DOHH2 (cell line): ENCODE data around the gene TMEM255B.
A peak's percentile ranks its signal among the peaks of the same experiment; 100 is the strongest.

Experiments
- H3F3A ChIP-seq: fragments of 200-600 bp; sonication (generic), shearing (Covaris generic); 2 replicates; pipeline ENCODE4 v1.6.0; 2016; ENCODE audit warnings: antibody characterized with exemption, mild to moderate bottlenecking; ENCODE audit not compliant: control insufficient read depth, insufficient read depth
- H3K27ac ChIP-seq: fragments of 200-600 bp; sonication (generic); 2 replicates; pipeline ENCODE4 v1.5.1; 2014; ENCODE audit warnings: low read depth, mild to moderate bottlenecking, low read length, moderate library complexity
- H3K27me3 ChIP-seq: fragments of 200-600 bp; sonication (generic); 2 replicates; pipeline ENCODE4 v1.6.1; 2014; ENCODE audit warnings: mild to moderate bottlenecking, low read length, mixed read lengths; ENCODE audit not compliant: control insufficient read depth
- H3K36me3 ChIP-seq: fragments of 200-600 bp; sonication (generic); 2 replicates; pipeline ENCODE4 v1.6.1; 2014; ENCODE audit warnings: mild to moderate bottlenecking, low read length, moderate library complexity, mixed read lengths; ENCODE audit not compliant: control insufficient read depth
- H3K4me1 ChIP-seq: fragments of 200-600 bp; sonication (generic); 2 replicates; pipeline ENCODE4 v1.6.1; 2014; ENCODE audit warnings: mild to moderate bottlenecking, low read length, mixed read lengths; ENCODE audit not compliant: control insufficient read depth
- H3K4me2 ChIP-seq: fragments of 200-600 bp; sonication (generic); 2 replicates; pipeline ENCODE4 v1.6.0; 2014; ENCODE audit warnings: mild to moderate bottlenecking, low read length, moderate library complexity
- H3K4me3 ChIP-seq: fragments of 200-600 bp; sonication (generic); 2 replicates; pipeline ENCODE4 v1.5.1; 2014; ENCODE audit warnings: mild to moderate bottlenecking, low read length, mixed read lengths
- H3K79me2 ChIP-seq: fragments of 200-600 bp; sonication (generic); 2 replicates; pipeline ENCODE4 v1.6.1; 2014; ENCODE audit warnings: mild to moderate bottlenecking, low read length, mixed read lengths; ENCODE audit not compliant: control insufficient read depth
- H3K9me2 ChIP-seq: fragments of 200-600 bp; sonication (generic); replicated peaks from 2 replicates; pipeline ENCODE4 v1.6.1; 2014; ENCODE audit warnings: mild to moderate bottlenecking, low read length, mixed read lengths; ENCODE audit not compliant: control insufficient read depth
- H3K9me3 ChIP-seq: fragments of 200-600 bp; sonication (generic); 2 replicates; pipeline ENCODE4 v1.6.1; 2014; ENCODE audit warnings: antibody characterized with exemption, low read length, mixed read lengths; ENCODE audit not compliant: control insufficient read depth, insufficient read depth
- H4K20me1 ChIP-seq: fragments of 200-600 bp; sonication (generic); 2 replicates; pipeline ENCODE4 v1.6.0; 2014; ENCODE audit warnings: low read depth, mild to moderate bottlenecking, antibody characterized with exemption, low read length, moderate library complexity; ENCODE audit not compliant: control insufficient read depth, insufficient read depth
- CTCF ChIP-seq: fragments of 200-600 bp; sonication (generic); IDR thresholded peaks from one replicate; pipeline ENCODE4 v1.5.1; 2014; ENCODE audit warnings: antibody characterized with exemption, mild to moderate bottlenecking, low read depth, low read length; ENCODE audit not compliant: poor library complexity, severe bottlenecking
- EZH2phosphoT487 ChIP-seq: fragments of 200-600 bp; sonication (generic); IDR thresholded peaks from 2 replicates; pipeline ENCODE4 v1.6.1; 2017; ENCODE audit warnings: borderline replicate concordance, mild to moderate bottlenecking, antibody characterized with exemption, low read length, moderate library complexity, mixed read lengths

Gene TMEM255B

GRCh38 chr13:113862931-113863523 is 104.0 kb downstream of the TMEM255B start:
- Histone ChIP-seq H3K27ac (no peak overlapping the region), H3K4me2 (no peak overlapping the region), H4K20me1 (no peaks in the 10 kb centered on the region), H3K4me3 (no peak overlapping the region), H3K27me3 (peaks cover 26% of the 10 kb centered on the region), H3K9me3 (peaks cover 15% of the 10 kb centered on the region), H3K79me2 (no peaks in the 10 kb centered on the region), H3K9me2 (no peaks in the 10 kb centered on the region), H3K36me3 (no peaks in the 10 kb centered on the region), H3F3A (peaks cover 10% of the 10 kb centered on the region; the same call in 1 of the 2 replicates), H3K4me1 (no peaks in the 10 kb centered on the region; the same call in 1 of the 2 replicates)
- no peak for TF ChIP-seq CTCF
- 0 out of 2 replicates have a peak, but pooled peaks have one; percentile 49 for TF ChIP-seq EZH2phosphoT487

- Histone ChIP-seq H3K4me3 (no peak within 1 kb of the TSS), H3K79me2 (no peaks in the 10 kb centered on the region), H3K4me1 (no peaks in the 10 kb centered on the region; the same call in 1 of the 2 replicates), H3K9me3 (peaks cover 9% of the 10 kb centered on the region), H3F3A (peaks cover 6% of the 10 kb centered on the region; the same call in 1 of the 2 replicates), H3K9me2 (no peaks in the 10 kb centered on the region), H4K20me1 (no peaks in the 10 kb centered on the region), H3K4me2 (no peak within 1 kb of the TSS), H3K27ac (no peak within 1 kb of the TSS), H3K27me3 (peaks cover 26% of the 10 kb centered on the region), H3K36me3 (no peaks in the 10 kb centered on the region)
- no peak for TF ChIP-seq EZH2phosphoT487
- TF ChIP-seq CTCF = no peak
Measured at GRCh38 chr13:113863524-113864272, 104.7 kb downstream of the TMEM255B start, which contains the start of gene GAS6. Gene GAS6, minus strand, starts transcription at chr13:113864076. Its CDS starts 156 bp downstream, at chr13:113863920.

DNA sequence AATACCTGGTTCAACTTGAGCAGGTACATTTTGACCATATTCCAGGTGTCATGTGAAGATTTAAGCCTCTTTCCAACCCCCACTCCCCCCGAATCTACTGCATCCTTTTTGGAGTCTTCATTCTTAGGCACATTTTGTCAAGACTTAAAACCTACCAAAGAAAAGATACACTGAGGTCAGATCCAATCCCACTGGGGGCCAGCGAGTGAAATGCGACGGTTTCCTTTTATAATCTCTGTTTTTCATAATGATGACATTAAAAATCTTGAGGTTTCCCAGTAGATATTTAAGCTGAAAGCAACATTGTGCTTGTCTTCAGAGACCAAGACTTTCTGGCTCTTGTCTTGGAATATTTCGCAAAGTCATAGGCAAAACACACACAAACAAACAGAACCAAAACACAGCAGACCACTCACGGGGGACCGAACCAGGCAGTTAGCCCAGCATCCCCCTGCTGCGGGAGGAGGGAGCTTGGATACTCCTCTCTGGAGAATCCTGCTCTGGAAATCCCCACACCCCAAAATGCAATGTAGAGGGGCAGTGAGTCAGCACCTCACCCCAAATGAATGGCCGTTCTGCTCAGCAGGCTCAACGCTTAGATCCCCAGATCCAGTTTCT is 105.4 kb downstream of the TMEM255B start:
- H3K27ac ChIP-seq = no peak overlapping the region
- no peak for TF ChIP-seq CTCF
- TF ChIP-seq EZH2phosphoT487 = no peak
- peaks cover 2% of the 10 kb centered on the region for H3K9me3 ChIP-seq
- no peaks in the 10 kb centered on the region for H3K36me3 ChIP-seq
- no peaks in the 10 kb centered on the region; the same call in 1 of the 2 replicates for H3K4me1 ChIP-seq
- H3K9me2 ChIP-seq = no peaks in the 10 kb centered on the region
- no peak overlapping the region for H3K4me2 ChIP-seq
- H3K79me2 ChIP-seq = no peaks in the 10 kb centered on the region
- H4K20me1 ChIP-seq = no peaks in the 10 kb centered on the region
- no peak overlapping the region for H3K4me3 ChIP-seq
- H3F3A ChIP-seq = no peaks in the 10 kb centered on the region
- H3K27me3 ChIP-seq = peaks cover 26% of the 10 kb centered on the region
